Measurements from ENCODE around the gene LRRC8D.

Gene LRRC8D

GRCh38 chr1:89832496-89833127 lies 11.8 kb downstream of the LRRC8D start:
- no peak for DNase-seq

- no peak for DNase-seq
Observed at GRCh38 chr1:89833183-89834082, 12.6 kb downstream of the LRRC8D start.

GRCh38 chr1:89834083-89834704 lies 13.4 kb downstream of the LRRC8D start:
- DNase-seq = no peak

- no peak for DNase-seq
Observed at GRCh38 chr1:89836252-89837035, 15.6 kb downstream of the LRRC8D start.

- peak; percentile 59 for DNase-seq
Observed at GRCh38 chr1:89837036-89837481, 16.2 kb downstream of the LRRC8D start.

GRCh38 chr1:89837510-89837909 lies 16.7 kb downstream of the LRRC8D start:
- DNase-seq = no peak

GRCh38 chr1:89839516-89839915 lies 18.7 kb downstream of the LRRC8D start:
- no peak for DNase-seq

GRCh38 chr1:89841507-89841906 lies 20.7 kb downstream of the LRRC8D start:
- no peak for DNase-seq

- DNase-seq = peak; percentile 33
Observed at GRCh38 chr1:89842567-89843272, 21.9 kb downstream of the LRRC8D start.

- DNase-seq = peak; percentile 87
Observed at GRCh38 chr1:89843273-89844130, 22.7 kb downstream of the LRRC8D start.

- DNase-seq = no peak
Observed at GRCh38 chr1:89844241-89844807, 23.5 kb downstream of the LRRC8D start.

- no peak for DNase-seq
Observed at GRCh38 chr1:89844860-89845259, 24.0 kb downstream of the LRRC8D start.

- DNase-seq = no peak
Observed at GRCh38 chr1:89847191-89847729, 26.4 kb downstream of the LRRC8D start.

- DNase-seq = no peak
Observed at GRCh38 chr1:89850844-89851415, 30.1 kb downstream of the LRRC8D start.

GRCh38 chr1:89854140-89854539 lies 33.3 kb downstream of the LRRC8D start:
- DNase-seq = no peak

- no peak for DNase-seq
Observed at GRCh38 chr1:89855413-89856123, 34.7 kb downstream of the LRRC8D start.

GRCh38 chr1:89863165-89863830 lies 42.5 kb downstream of the LRRC8D start:
- no peak for DNase-seq
